ENCODE results near the gene CORO7.

The CORO7 gene

DNA sequence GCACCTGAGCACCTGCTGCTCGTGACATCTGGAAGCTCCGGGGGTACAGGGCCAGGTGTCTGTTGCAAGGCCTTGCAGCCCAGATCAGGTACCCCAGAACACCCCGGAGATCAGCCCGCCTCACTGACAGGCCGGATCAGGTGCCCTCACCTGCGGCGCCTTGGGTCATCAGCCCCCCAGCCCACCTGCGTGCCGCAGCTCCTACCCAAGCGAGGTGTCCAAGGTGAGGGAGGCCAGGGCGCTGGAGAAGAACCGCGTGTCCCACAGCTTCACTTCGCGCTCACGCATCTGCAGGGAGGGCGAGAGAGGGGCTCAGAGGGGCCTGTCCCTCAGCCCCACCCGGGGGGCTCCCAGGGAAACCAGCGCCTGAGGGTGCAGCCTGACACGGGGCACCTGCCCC lies 28.6 kb downstream of the CORO7 start:
- TF ChIP-seq PKNOX1 (IDR thresholded peaks at IDR 0.05) (no peak), CTBP1 (IDR thresholded peaks at IDR 0.05; ENCODE audit: borderline replicate concordance) (no peak), ARNT (IDR thresholded peaks at IDR 0.05) (no peak)
- ChIA-PET POLR2A (no interaction called here), CTCF (interaction anchor here (1.9 kb wide), 1 partner anchor 15 kb away, joined by 9 read pairs; no protein-coding TSS in a partner anchor)
- no peak for DNase-seq (ENCODE audit: extremely low spot score)

GRCh38 chr16:4386951-4387565 lies 29.3 kb downstream of the CORO7 start:
- TF ChIP-seq BHLHE40 (IDR thresholded peaks at IDR 0.05; ENCODE audit: borderline replicate concordance) (no peak), L3MBTL2 (conservative IDR thresholded peaks at IDR 0.05) (no peak), SP1 (IDR thresholded peaks at IDR 0.05) (no peak), TARDBP (IDR thresholded peaks at IDR 0.05) (no peak), FOXM1 (IDR thresholded peaks at IDR 0.05; ENCODE audit: borderline replicate concordance) (no peak)
- no peak for DNase-seq (ENCODE audit: extremely low spot score)
- CTCF ChIA-PET: no interaction called here
- POLR2A ChIA-PET: no interaction called here

DNA sequence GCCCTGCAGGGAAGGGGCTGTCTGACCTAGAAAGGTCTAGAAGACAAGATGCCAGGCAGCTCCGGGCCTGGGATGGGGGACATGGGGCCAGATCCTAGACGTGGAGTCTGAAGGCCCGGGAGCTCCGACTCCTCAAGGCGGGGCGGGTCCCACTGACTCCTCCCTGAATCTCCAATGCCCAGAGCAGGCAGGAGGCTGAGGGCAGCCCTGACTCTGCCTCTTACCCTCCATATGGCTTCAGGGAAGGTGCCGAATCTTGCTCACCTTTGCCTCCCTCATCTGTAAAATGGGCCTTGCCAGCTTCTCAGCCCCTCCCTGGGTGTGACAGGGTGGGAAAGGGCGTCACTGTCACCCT lies 30.0 kb downstream of the CORO7 start:
- POLR2A ChIA-PET: no interaction called here
- TF ChIP-seq LEF1 (IDR thresholded peaks at IDR 0.05; ENCODE audit: borderline replicate concordance) (no peak), NFRKB (IDR thresholded peaks at IDR 0.05) (no peak), CTBP1 (IDR thresholded peaks at IDR 0.05; ENCODE audit: borderline replicate concordance) (no peak), ZNF384 (IDR thresholded peaks at IDR 0.05) (no peak), SUZ12 (IDR thresholded peaks at IDR 0.05) (no peak), TARDBP (IDR thresholded peaks at IDR 0.05) (no peak), FOXA1 (IDR thresholded peaks at IDR 0.05) (no peak), HDGF (IDR thresholded peaks at IDR 0.05; ENCODE audit: borderline replicate concordance) (no peak), FOXK2 (IDR thresholded peaks at IDR 0.05) (no peak), FOXM1 (IDR thresholded peaks at IDR 0.05; ENCODE audit: borderline replicate concordance) (no peak), L3MBTL2 (conservative IDR thresholded peaks at IDR 0.05) (no peak), ARNT (IDR thresholded peaks at IDR 0.05) (no peak), BHLHE40 (IDR thresholded peaks at IDR 0.05; ENCODE audit: borderline replicate concordance) (no peak), SP1 (IDR thresholded peaks at IDR 0.05) (no peak)
- CTCF ChIA-PET: no interaction called here
- DNase-seq (ENCODE audit: extremely low spot score): no peak

DNA sequence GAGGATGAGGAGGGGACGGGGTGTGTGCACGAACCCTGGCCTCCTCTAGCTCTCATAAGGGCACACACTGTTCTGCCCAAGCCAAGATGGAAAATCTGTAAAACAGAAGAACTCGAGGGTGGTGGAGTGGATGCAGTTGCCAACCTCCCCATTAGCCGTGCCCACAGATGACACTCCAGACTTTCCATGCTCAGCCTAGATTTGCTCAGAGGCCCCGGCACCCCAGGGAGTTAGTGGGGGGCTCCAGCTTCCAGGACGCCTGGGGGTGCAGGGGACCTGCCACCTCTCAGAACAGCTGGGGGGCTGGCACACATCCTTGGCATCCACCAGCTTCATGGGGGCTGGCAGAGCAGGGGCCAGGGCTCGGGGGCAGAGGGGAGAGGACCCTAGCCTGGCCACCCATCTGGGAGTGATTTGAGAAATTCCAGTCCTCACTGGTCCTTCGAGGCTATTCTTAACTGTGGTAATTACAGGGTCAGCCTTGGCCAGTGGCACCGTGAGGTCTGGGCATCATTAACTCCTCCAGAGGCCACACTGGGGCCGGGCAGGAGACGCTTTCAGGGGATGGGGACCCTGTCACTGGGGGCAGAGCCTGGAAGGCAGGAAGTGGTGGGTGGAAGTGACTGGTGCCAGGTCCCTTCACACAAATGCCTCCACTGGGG lies 30.5 kb downstream of the CORO7 start:
- no peak for DNase-seq (ENCODE audit: extremely low spot score)
- TF ChIP-seq SP1 (IDR thresholded peaks at IDR 0.05) (no peak), SUZ12 (IDR thresholded peaks at IDR 0.05) (no peak), HDGF (IDR thresholded peaks at IDR 0.05; ENCODE audit: borderline replicate concordance) (no peak), FOXM1 (IDR thresholded peaks at IDR 0.05; ENCODE audit: borderline replicate concordance) (no peak), PKNOX1 (IDR thresholded peaks at IDR 0.05) (no peak), NFRKB (IDR thresholded peaks at IDR 0.05) (no peak), ZNF384 (IDR thresholded peaks at IDR 0.05) (no peak), LEF1 (IDR thresholded peaks at IDR 0.05; ENCODE audit: borderline replicate concordance) (no peak), L3MBTL2 (conservative IDR thresholded peaks at IDR 0.05) (no peak), FOXA1 (IDR thresholded peaks at IDR 0.05) (no peak), CTBP1 (IDR thresholded peaks at IDR 0.05; ENCODE audit: borderline replicate concordance) (no peak), ARNT (IDR thresholded peaks at IDR 0.05) (no peak), BHLHE40 (IDR thresholded peaks at IDR 0.05; ENCODE audit: borderline replicate concordance) (no peak), TARDBP (IDR thresholded peaks at IDR 0.05) (no peak), ELF4 (IDR thresholded peaks at IDR 0.05) (no peak)
- ChIA-PET POLR2A (no interaction called here), CTCF (no interaction called here)

- CTCF ChIA-PET: no interaction called here
- POLR2A ChIA-PET: no interaction called here
- TF ChIP-seq HDGF (IDR thresholded peaks at IDR 0.05; ENCODE audit: borderline replicate concordance) (no peak), ELF4 (IDR thresholded peaks at IDR 0.05) (no peak)
- DNase-seq (ENCODE audit: extremely low spot score): no peak
Measured at GRCh38 chr16:4385066-4385788, 31.2 kb downstream of the CORO7 start.

DNA sequence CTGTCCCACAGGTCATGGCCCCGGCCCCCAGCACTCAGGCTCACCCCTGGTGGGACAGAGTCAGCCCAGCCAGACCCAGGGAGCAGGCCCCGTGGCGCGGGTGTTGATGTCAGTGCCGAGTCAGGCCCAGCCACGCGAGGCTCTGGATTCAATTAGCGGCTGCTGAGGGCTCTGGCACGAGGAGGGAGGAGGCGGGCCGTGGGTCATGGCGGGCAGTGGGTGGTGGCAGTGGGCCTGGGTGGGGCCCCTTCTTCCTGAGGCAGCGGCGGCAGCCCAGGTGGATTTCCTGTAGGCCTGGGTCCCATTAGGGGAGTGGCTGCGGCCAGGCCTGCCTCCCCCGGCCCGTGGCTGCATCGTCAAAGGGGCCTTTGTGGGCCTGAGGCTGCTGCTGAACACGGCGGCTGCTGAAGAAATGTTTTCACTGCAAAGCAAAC lies 31.9 kb downstream of the CORO7 start:
- POLR2A ChIA-PET: no interaction called here
- no peak for TF ChIP-seq TARDBP (IDR thresholded peaks at IDR 0.05)
- TF ChIP-seq FOXM1 (IDR thresholded peaks at IDR 0.05; ENCODE audit: borderline replicate concordance): no peak
- TF ChIP-seq L3MBTL2 (conservative IDR thresholded peaks at IDR 0.05): no peak
- TF ChIP-seq SP1 (IDR thresholded peaks at IDR 0.05): no peak
- no peak for TF ChIP-seq ZNF384 (IDR thresholded peaks at IDR 0.05)
- TF ChIP-seq ELF4 (IDR thresholded peaks at IDR 0.05): no peak
- no peak for TF ChIP-seq ARNT (IDR thresholded peaks at IDR 0.05)
- TF ChIP-seq PKNOX1 (IDR thresholded peaks at IDR 0.05): no peak
- no peak for TF ChIP-seq NFRKB (IDR thresholded peaks at IDR 0.05)
- TF ChIP-seq HDGF (IDR thresholded peaks at IDR 0.05; ENCODE audit: borderline replicate concordance): no peak
- no peak for TF ChIP-seq FOXA1 (IDR thresholded peaks at IDR 0.05)
- no peak for TF ChIP-seq CTBP1 (IDR thresholded peaks at IDR 0.05; ENCODE audit: borderline replicate concordance)
- no peak for TF ChIP-seq FOXK2 (IDR thresholded peaks at IDR 0.05)
- no peak for TF ChIP-seq SUZ12 (IDR thresholded peaks at IDR 0.05)
- TF ChIP-seq BHLHE40 (IDR thresholded peaks at IDR 0.05; ENCODE audit: borderline replicate concordance): no peak
- no peak for TF ChIP-seq LEF1 (IDR thresholded peaks at IDR 0.05; ENCODE audit: borderline replicate concordance)
- DNase-seq (ENCODE audit: extremely low spot score): no peak
- CTCF ChIA-PET: no interaction called here
